ENCODE data around the gene XKR7. TPM values are rescaled to one million over a fixed set of nuclear protein-coding genes. Genes with fewer than 3 reads are reported as not detected.

XKR7 gene
- total and polyA plus RNA-seq, 2 donors (not counting 3 experiments of a cell fraction or from before 2014, with no cell fraction given), result 0.04 TPM; not detected in 1

DNA sequence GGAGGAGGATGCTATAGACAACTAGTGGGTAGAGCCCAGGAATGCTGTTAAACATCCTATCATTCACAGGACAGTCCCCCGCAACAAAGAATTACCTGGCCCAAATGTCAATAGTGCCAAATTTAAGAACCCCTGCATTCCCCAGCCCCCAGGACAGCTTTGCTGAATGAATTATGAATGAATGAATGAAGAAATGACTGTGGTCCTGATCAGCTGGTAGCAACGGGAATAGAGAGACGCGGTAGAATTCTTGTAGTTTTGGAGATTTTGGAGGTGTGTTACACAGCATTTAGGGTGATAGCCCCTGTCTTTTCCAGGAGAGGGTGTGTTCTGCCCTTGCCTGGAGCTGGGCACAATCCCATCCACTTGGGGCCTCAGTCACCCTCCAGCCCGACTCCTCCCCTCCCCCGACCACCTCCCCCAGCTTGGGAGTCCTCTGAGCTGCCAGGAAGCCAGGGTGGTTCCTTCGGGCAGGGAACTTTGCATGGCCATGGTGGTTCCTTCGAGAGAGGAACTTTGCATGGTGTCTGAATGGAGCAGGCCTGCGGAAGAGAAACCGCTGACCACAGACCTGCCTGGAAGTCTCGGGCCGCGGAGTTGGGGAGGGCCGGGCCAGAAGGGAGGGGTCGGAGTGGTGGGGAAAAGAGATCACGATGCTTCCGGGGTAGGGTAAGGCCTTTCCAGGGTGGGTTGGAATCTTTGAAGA is 83.1 kb downstream of the XKR7 start:
- Histone ChIP-seq H3K36me3 (ENCODE audit: control insufficient read depth in 2 of 2, extremely low read depth in 1 of 2, insufficient read depth in 2 of 2, low read length in 2 of 2) (no peaks in the 10 kb centered on the region), H3K27ac (ENCODE audit: insufficient read depth, low read depth, low read length) (no peak overlapping the region), H3K9me3 (replicated peaks; ENCODE audit: control insufficient read depth, insufficient read depth, low read length) (no peaks in the 10 kb centered on the region), H3K9ac (replicated peaks; ENCODE audit: extremely low read depth, insufficient read depth, low read length) (no peak overlapping the region), H2AFZ (ENCODE audit: low read depth, low read length) (no peak overlapping the region), H3K4me2 (ENCODE audit: insufficient read depth, low read length) (no peak overlapping the region), H3K9me1 (replicated peaks; ENCODE audit: control insufficient read depth, extremely low read depth, insufficient read depth, low read length) (no peaks in the 10 kb centered on the region), H3K4me1 (ENCODE audit: control insufficient read depth, extremely low read depth, insufficient read depth, low read length) (peaks cover 4% of the 10 kb centered on the region), H3K27me3 (ENCODE audit: control insufficient read depth in 2 of 2, insufficient read depth in 2 of 2, low read length in 2 of 2) (peaks cover 44 to 49% of the 10 kb centered on the region in 2 experiments), H3K4me3 (replicated peaks in 1 of 3; ENCODE audit: insufficient read depth in 1 of 3, low read depth in 1 of 3, low read length in 3 of 3) (no peak overlapping the region), H3K79me2 (ENCODE audit: control insufficient read depth, insufficient read depth, low read length) (no peaks in the 10 kb centered on the region), H4K20me1 (replicated peaks; ENCODE audit: control insufficient read depth, extremely low read depth, insufficient read depth, low read length) (no peaks in the 10 kb centered on the region)
- dilution Hi-C loops (cut with MboI; ENCODE audit: extremely low pct_ligation_motif_present, low sequenced_read_pairs), result no loop called here
- DNase-seq (ENCODE audit: low read depth, low spot score), result no peak
- CTCF ChIA-PET, result no interaction called here
- intact Hi-C loops (cut with micrococcal nuclease), result no loop called here
- TF ChIP-seq, protein P1, sequence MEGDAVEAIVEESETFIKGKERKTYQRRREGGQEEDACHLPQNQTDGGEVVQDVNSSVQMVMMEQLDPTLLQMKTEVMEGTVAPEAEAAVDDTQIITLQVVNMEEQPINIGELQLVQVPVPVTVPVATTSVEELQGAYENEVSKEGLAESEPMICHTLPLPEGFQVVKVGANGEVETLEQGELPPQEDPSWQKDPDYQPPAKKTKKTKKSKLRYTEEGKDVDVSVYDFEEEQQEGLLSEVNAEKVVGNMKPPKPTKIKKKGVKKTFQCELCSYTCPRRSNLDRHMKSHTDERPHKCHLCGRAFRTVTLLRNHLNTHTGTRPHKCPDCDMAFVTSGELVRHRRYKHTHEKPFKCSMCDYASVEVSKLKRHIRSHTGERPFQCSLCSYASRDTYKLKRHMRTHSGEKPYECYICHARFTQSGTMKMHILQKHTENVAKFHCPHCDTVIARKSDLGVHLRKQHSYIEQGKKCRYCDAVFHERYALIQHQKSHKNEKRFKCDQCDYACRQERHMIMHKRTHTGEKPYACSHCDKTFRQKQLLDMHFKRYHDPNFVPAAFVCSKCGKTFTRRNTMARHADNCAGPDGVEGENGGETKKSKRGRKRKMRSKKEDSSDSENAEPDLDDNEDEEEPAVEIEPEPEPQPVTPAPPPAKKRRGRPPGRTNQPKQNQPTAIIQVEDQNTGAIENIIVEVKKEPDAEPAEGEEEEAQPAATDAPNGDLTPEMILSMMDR (IDR thresholded peaks at IDR 0.05; ENCODE audit: extremely low read depth in 1 of 2, insufficient read depth in 1 of 2, low read depth in 1 of 2, low read length in 2 of 2), result no peak
- TF ChIP-seq EZH2 (IDR thresholded peaks at IDR 0.05; ENCODE audit: borderline replicate concordance, low read depth, low read length, severe bottlenecking) (no peak), POLR2A (IDR thresholded peaks at IDR 0.05; ENCODE audit: low read depth, low read length) (no peak), MYC (IDR thresholded peaks at IDR 0.05; ENCODE audit: low read depth, low read length) (no peak), JUN (IDR thresholded peaks at IDR 0.05; ENCODE audit: borderline replicate concordance, insufficient read depth, insufficient read length, low read depth) (no peak), GATA2 (IDR thresholded peaks at IDR 0.05; ENCODE audit: insufficient read depth, insufficient read length, low read depth, low read length) (no peak), FOS (IDR thresholded peaks at IDR 0.05; ENCODE audit: borderline replicate concordance, insufficient read depth, low read length) (no peak), POLR2AphosphoS5 (IDR thresholded peaks at IDR 0.05; ENCODE audit: insufficient read depth, low read depth, low read length) (no peak)
- TF ChIP-seq, protein P2, sequence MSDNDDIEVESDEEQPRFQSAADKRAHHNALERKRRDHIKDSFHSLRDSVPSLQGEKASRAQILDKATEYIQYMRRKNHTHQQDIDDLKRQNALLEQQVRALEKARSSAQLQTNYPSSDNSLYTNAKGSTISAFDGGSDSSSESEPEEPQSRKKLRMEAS (IDR thresholded peaks at IDR 0.05; ENCODE audit: insufficient read depth, insufficient read length), result no peak
- POLR2A ChIA-PET, result no interaction called here
- no peak for FAIRE-seq
- BruUV-seq (replicated peaks), result no TSS peak
